ENCODE data around the gene ZC3H7A. TPM values are rescaled to one million over a fixed set of nuclear protein-coding genes. Genes with fewer than 3 reads are reported as not detected.

The ZC3H7A gene
- total and polyA plus RNA-seq, 2 of the 8 experiments (the other 6 are each of a cell fraction or from before 2014, with no cell fraction given): 32.0 to 55.9 TPM

DNA sequence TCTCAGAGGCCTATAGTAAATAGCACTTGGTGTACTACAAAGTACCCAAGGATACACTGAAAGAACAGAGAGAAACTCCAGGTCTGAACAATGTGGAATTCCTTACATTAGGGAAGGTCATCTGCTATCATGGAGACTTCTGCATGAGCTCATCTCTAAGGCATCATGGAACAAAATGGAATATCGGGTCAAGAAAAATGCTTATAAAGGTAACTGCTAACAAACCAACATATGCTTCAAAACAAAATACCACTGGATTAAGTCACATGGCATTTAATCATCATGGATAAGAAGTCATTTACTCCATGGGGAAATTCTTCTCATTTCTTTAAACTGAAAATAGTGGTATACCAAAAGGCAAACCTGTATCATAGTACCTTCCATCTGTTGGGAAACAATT, 88.6 kb downstream of the ZC3H7A start:
- H3K4me2 ChIP-seq (ENCODE audit: insufficient read depth in 1 of 2, low read depth in 2 of 2, low read length in 2 of 2): no peak overlapping the region
- CTCF ChIA-PET (ENCODE audit: partially characterized antibody): interaction anchor here (0.8 to 1.8 kb wide), 5 partner anchors 10 to 302 kb away, joined by 3 to 5 read pairs (median 3); no protein-coding TSS in a partner anchor
- POLR2A ChIA-PET (ENCODE audit: partially characterized antibody): interaction anchor here (0.5 kb wide), 1 partner anchor 137 kb away, joined by 5 read pairs; no protein-coding TSS in a partner anchor

More for the DNA sequence above, 88.6 kb downstream of the ZC3H7A start:
- no peak overlapping the region for H3K9ac ChIP-seq (replicated peaks in 1 of 4; ENCODE audit: extremely low read depth in 1 of 4, low read depth in 3 of 4, low read length in 3 of 4)
- no peak overlapping the region for H2AFZ ChIP-seq (ENCODE audit: low read length)
- H2BK15ac ChIP-seq (ENCODE audit: low read length): no peak overlapping the region
- no peak overlapping the region for H3K4ac ChIP-seq (replicated peaks; ENCODE audit: insufficient read length, low read depth, low read length)
- H4K8ac ChIP-seq (ENCODE audit: extremely low read depth, insufficient read depth, low read length): no peak overlapping the region
- no peak overlapping the region for H4K5ac ChIP-seq (ENCODE audit: insufficient read length, low read depth, low read length)
- FAIRE-seq (no peak), DNase-seq (ENCODE audit: low read depth in 1 of 2, low spot score in 2 of 2) (no peak)
- no peak overlapping the region for H3K14ac ChIP-seq (ENCODE audit: insufficient read length)
- no peak overlapping the region for H3K4me3 ChIP-seq (ENCODE audit: extremely low read depth in 1 of 4, insufficient read depth in 2 of 4, low read depth in 3 of 4, low read length in 4 of 4)
- peaks cover 0 to 3% of the 10 kb centered on the region in 2 experiments for H4K20me1 ChIP-seq (replicated peaks in 1 of 2; ENCODE audit: control insufficient read depth in 1 of 2, insufficient read depth in 2 of 2, low read length in 2 of 2)
- no peak overlapping the region for H2BK120ac ChIP-seq (replicated peaks; ENCODE audit: low read depth, low read length)
- H3K36me3 ChIP-seq (ENCODE audit: control insufficient read depth in 2 of 4, insufficient read depth in 4 of 4, low read length in 3 of 4): no peaks in the 10 kb centered on the region; a peak in 3 of 8 replicates
- no peaks in the 10 kb centered on the region for H3K9me3 ChIP-seq (ENCODE audit: insufficient read depth in 2 of 2, low read depth in 1 of 2, low read length in 1 of 2)
- H3K27me3 ChIP-seq (replicated peaks in 1 of 4; ENCODE audit: control insufficient read depth in 3 of 4, extremely low read depth in 1 of 4, insufficient read depth in 3 of 4, low read length in 3 of 4): no peaks in the 10 kb centered on the region
- no peak overlapping the region for H3K18ac ChIP-seq (ENCODE audit: extremely low read depth, low read length)
- H2BK12ac ChIP-seq (ENCODE audit: low read depth, low read length): no peak overlapping the region
- no peak overlapping the region for H2AK5ac ChIP-seq (ENCODE audit: low read depth, low read length)
- no peaks in the 10 kb centered on the region for H3K79me2 ChIP-seq (ENCODE audit: control insufficient read depth in 1 of 2, insufficient read depth in 2 of 2, low read length in 2 of 2)
- TF ChIP-seq USF2 (IDR thresholded peaks at IDR 0.05; ENCODE audit: low read length) (no peak), BCL11A (IDR thresholded peaks at IDR 0.05; ENCODE audit: low read depth in 2 of 2, low read length in 2 of 2) (no peak)
- H3K56ac ChIP-seq (replicated peaks; ENCODE audit: insufficient read length, low read depth, low read length): no peak overlapping the region
- 95% methylated on average over 1 of the region's 1 CpG; no CpG with 5 or more reads in 1 of the 2 experiments for WGBS, 2 experiments (ENCODE audit: extremely low coverage in 1 of 2, insufficient coverage in 1 of 2, insufficient read length in 1 of 2, insufficient replicate concordance in 2 of 2, low coverage in 1 of 2, low lambda C conversion rate in 2 of 2, missing lambda C conversion rate in 1 of 2)
- no peak overlapping the region for H2BK5ac ChIP-seq (ENCODE audit: low read depth, low read length)
- H3K79me1 ChIP-seq (ENCODE audit: low read depth, low read length): no peaks in the 10 kb centered on the region
- H4K91ac ChIP-seq (replicated peaks; ENCODE audit: insufficient read length, low read length): no peak overlapping the region
- H3K23me2 ChIP-seq (ENCODE audit: low read depth, low read length): no peaks in the 10 kb centered on the region
- no peak overlapping the region for H3K27ac ChIP-seq (ENCODE audit: low read depth, low read length)
- no peak overlapping the region for H3K23ac ChIP-seq (ENCODE audit: insufficient read length)
- no peaks in the 10 kb centered on the region for H3K4me1 ChIP-seq (replicated peaks in 1 of 4; ENCODE audit: control insufficient read depth in 3 of 4, insufficient read depth in 4 of 4, low read length in 3 of 4)
- no peak overlapping the region for H2BK20ac ChIP-seq (ENCODE audit: low read length)
